ENCODE measurements around the gene HECA. TPM values are rescaled to one million over a fixed set of nuclear protein-coding genes. Genes with fewer than 3 reads are reported as not detected.

The HECA gene
- total and polyA plus RNA-seq, 2 of the 8 experiments (the other 6 are each of a cell fraction or from before 2014, with no cell fraction given) = 2.4 to 9.2 TPM

DNA sequence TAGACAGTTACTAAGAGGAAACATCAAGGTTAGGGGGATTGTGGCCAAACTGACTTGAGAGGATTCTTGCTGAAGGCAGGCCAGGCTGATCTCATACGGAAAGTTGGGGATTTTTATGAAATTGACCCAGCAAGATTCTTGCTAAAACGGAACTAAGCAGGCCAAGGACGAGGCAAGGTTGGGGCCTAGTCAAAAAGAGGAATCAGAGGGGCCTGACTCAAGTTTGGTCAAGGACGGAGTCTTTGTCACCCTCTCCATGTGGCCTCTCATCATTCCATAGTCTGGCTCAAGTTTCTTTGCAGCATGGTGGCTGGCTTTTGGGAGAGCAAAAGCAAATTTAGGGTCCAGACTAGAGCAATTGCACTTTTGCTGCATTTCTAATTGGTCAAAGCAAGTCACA is 7.9 kb upstream of the HECA start:
- DNase-seq (ENCODE audit: low read depth in 1 of 2, low spot score in 2 of 2) (no peak), FAIRE-seq (no peak)
- WGBS, 2 experiments (ENCODE audit: extremely low coverage in 1 of 2, insufficient coverage in 1 of 2, insufficient read length in 1 of 2, insufficient replicate concordance in 2 of 2, low coverage in 1 of 2, low lambda C conversion rate in 2 of 2, missing lambda C conversion rate in 1 of 2) = 91% methylated on average over 3 of the region's 4 CpGs; no CpG with 5 or more reads in 1 of the 2 experiments
- no peaks in the 10 kb centered on the region for H3K79me2 ChIP-seq (ENCODE audit: control insufficient read depth in 1 of 2, insufficient read depth in 2 of 2, low read length in 2 of 2)
- no peak overlapping the region for H2BK15ac ChIP-seq (ENCODE audit: low read length)
- POLR2A ChIA-PET (ENCODE audit: partially characterized antibody) = no interaction called here
- no peaks in the 10 kb centered on the region for H3K23me2 ChIP-seq (ENCODE audit: low read depth, low read length)
- H4K8ac ChIP-seq (ENCODE audit: extremely low read depth, insufficient read depth, low read length) = no peak overlapping the region
- CTCF ChIA-PET (ENCODE audit: partially characterized antibody) = interaction anchor here (1.2 to 2.7 kb wide), 3 partner anchors 17 to 474 kb away, joined by 3 to 13 read pairs (median 4); no protein-coding TSS in a partner anchor
- no peak overlapping the region for H2AFZ ChIP-seq (ENCODE audit: low read length)
- no peaks in the 10 kb centered on the region for H3K9me3 ChIP-seq (ENCODE audit: insufficient read depth in 2 of 2, low read depth in 1 of 2, low read length in 1 of 2)
- H2BK120ac ChIP-seq (replicated peaks; ENCODE audit: low read depth, low read length) = no peak overlapping the region
- no peak overlapping the region for H4K91ac ChIP-seq (replicated peaks; ENCODE audit: insufficient read length, low read length)
- no peak overlapping the region for H3K18ac ChIP-seq (ENCODE audit: extremely low read depth, low read length)
- H2BK20ac ChIP-seq (ENCODE audit: low read length) = no peak overlapping the region
- H3K14ac ChIP-seq (ENCODE audit: insufficient read length) = no peak overlapping the region
- H3K4me2 ChIP-seq (ENCODE audit: insufficient read depth in 1 of 2, low read depth in 2 of 2, low read length in 2 of 2) = no peak overlapping the region
- no peak overlapping the region for H3K9ac ChIP-seq (replicated peaks in 1 of 4; ENCODE audit: extremely low read depth in 1 of 4, low read depth in 3 of 4, low read length in 3 of 4)
- no peak overlapping the region for H3K56ac ChIP-seq (replicated peaks; ENCODE audit: insufficient read length, low read depth, low read length)
- H3K4me3 ChIP-seq (ENCODE audit: extremely low read depth in 1 of 4, insufficient read depth in 2 of 4, low read depth in 3 of 4, low read length in 4 of 4) = no peak overlapping the region
- no peaks in the 10 kb centered on the region for H3K27me3 ChIP-seq (replicated peaks in 1 of 4; ENCODE audit: control insufficient read depth in 3 of 4, extremely low read depth in 1 of 4, insufficient read depth in 3 of 4, low read length in 3 of 4)
- H4K5ac ChIP-seq (ENCODE audit: insufficient read length, low read depth, low read length) = no peak overlapping the region
- no peaks in the 10 kb centered on the region for H3K79me1 ChIP-seq (ENCODE audit: low read depth, low read length)
- H2BK12ac ChIP-seq (ENCODE audit: low read depth, low read length) = no peak overlapping the region
- H2AK5ac ChIP-seq (ENCODE audit: low read depth, low read length) = no peak overlapping the region
- no peak overlapping the region for H3K23ac ChIP-seq (ENCODE audit: insufficient read length)
- H3K4ac ChIP-seq (replicated peaks; ENCODE audit: insufficient read length, low read depth, low read length) = no peak overlapping the region
- H4K20me1 ChIP-seq (replicated peaks in 1 of 2; ENCODE audit: control insufficient read depth in 1 of 2, insufficient read depth in 2 of 2, low read length in 2 of 2) = no peaks in the 10 kb centered on the region
- no peak overlapping the region for H3K27ac ChIP-seq (ENCODE audit: low read depth, low read length)
- H2BK5ac ChIP-seq (ENCODE audit: low read depth, low read length) = no peak overlapping the region
- no peaks in the 10 kb centered on the region for H3K4me1 ChIP-seq (replicated peaks in 1 of 4; ENCODE audit: control insufficient read depth in 3 of 4, insufficient read depth in 4 of 4, low read length in 3 of 4)
- no peaks in the 10 kb centered on the region for H3K36me3 ChIP-seq (ENCODE audit: control insufficient read depth in 2 of 4, insufficient read depth in 4 of 4, low read length in 3 of 4)
- TF ChIP-seq, protein P1, sequence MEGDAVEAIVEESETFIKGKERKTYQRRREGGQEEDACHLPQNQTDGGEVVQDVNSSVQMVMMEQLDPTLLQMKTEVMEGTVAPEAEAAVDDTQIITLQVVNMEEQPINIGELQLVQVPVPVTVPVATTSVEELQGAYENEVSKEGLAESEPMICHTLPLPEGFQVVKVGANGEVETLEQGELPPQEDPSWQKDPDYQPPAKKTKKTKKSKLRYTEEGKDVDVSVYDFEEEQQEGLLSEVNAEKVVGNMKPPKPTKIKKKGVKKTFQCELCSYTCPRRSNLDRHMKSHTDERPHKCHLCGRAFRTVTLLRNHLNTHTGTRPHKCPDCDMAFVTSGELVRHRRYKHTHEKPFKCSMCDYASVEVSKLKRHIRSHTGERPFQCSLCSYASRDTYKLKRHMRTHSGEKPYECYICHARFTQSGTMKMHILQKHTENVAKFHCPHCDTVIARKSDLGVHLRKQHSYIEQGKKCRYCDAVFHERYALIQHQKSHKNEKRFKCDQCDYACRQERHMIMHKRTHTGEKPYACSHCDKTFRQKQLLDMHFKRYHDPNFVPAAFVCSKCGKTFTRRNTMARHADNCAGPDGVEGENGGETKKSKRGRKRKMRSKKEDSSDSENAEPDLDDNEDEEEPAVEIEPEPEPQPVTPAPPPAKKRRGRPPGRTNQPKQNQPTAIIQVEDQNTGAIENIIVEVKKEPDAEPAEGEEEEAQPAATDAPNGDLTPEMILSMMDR (IDR thresholded peaks at IDR 0.05; ENCODE audit: control extremely low read depth in 1 of 3, insufficient read depth in 1 of 3, low read depth in 1 of 3, low read length in 3 of 3) = no peak
- TF ChIP-seq BRCA1 (IDR thresholded peaks at IDR 0.05; ENCODE audit: low read depth, low read length) = no peak
- no peak for TF ChIP-seq SUZ12 (IDR thresholded peaks at IDR 0.05; ENCODE audit: low read length)
- TF ChIP-seq PHF8 (conservative IDR thresholded peaks at IDR 0.05; ENCODE audit: low read depth, low read length) = no peak
- TF ChIP-seq, protein P2, sequence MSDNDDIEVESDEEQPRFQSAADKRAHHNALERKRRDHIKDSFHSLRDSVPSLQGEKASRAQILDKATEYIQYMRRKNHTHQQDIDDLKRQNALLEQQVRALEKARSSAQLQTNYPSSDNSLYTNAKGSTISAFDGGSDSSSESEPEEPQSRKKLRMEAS (IDR thresholded peaks at IDR 0.05) = no peak
- TF ChIP-seq BCL11A (IDR thresholded peaks at IDR 0.05; ENCODE audit: low read depth in 2 of 2, low read length in 2 of 2) = no peak
- no peak for TF ChIP-seq BACH1 (IDR thresholded peaks at IDR 0.05; ENCODE audit: low read length)
- TF ChIP-seq RXRA (IDR thresholded peaks at IDR 0.05; ENCODE audit: insufficient read depth, low read depth, low read length) = no peak
- TF ChIP-seq CHD1 (IDR thresholded peaks at IDR 0.05; ENCODE audit: low read depth, low read length) = no peak
- TF ChIP-seq SRF (IDR thresholded peaks at IDR 0.05; ENCODE audit: low read depth, low read length) = no peak
- no peak for TF ChIP-seq KDM1A (IDR thresholded peaks at IDR 0.05; ENCODE audit: borderline replicate concordance, low read length)
- TF ChIP-seq NANOG (IDR thresholded peaks at IDR 0.05; ENCODE audit: insufficient read depth, low read depth, low read length, poor library complexity, severe bottlenecking) = no peak
